Left colon (tissue), 2 donors: ENCODE results near the gene BDH1. TPM values are rescaled to one million over a fixed set of nuclear protein-coding genes. Genes with fewer than 3 reads are reported as not detected.

Experiments
- total RNA-seq, 2 donors: library from RNA; stranded (reverse); fragmentation: NEBNext Ultra II Directional; extraction: Animal tissue kit (Norgen Biotek cat#: 25700); gene quantifications; one replicate each; pipeline ENCODE4 v1.2.1, GENCODE V29; 2021
- donor health status: DM: no; HTN: no; CAD: no.
- donor health status: DM: yes; HTN: yes; CAD: no.

The BDH1 gene
- total RNA-seq, 2 donors from 2014 or later: 161 to 208 TPM

Other genes with a start within 250 kb of the BDH1 start
- gene RUBCN, start 180.9 kb upstream of the BDH1 start, total RNA-seq: 10 to 100 TPM; 20.4 to 22.1 TPM
- gene FYTTD1, start 193.9 kb upstream of the BDH1 start, total RNA-seq: 10 to 100 TPM; 32.6 to 37.5 TPM
- gene LRCH3, start 235.3 kb upstream of the BDH1 start, total RNA-seq: 10 to 100 TPM; 27.3 to 43.6 TPM